Neuronal stem cell (in vitro differentiated cells): Measurements from ENCODE around the gene PRICKLE2.

Experiments
- DNase-seq: peaks from one replicate; pipeline ENCODE4 v3.0.0-alpha.2; 2013; ENCODE audit warnings: low spot score
- H2AFZ ChIP-seq: one replicate; pipeline ENCODE4 v1.6.1; 2013; ENCODE audit warnings: mild to moderate bottlenecking, low read length, inconsistent platforms
- H2AK5ac ChIP-seq: 2 replicates; pipeline ENCODE4 v1.6.1; 2013; ENCODE audit warnings: low read depth, mild to moderate bottlenecking, inconsistent platforms, low read length, moderate library complexity, mixed read lengths
- H2BK120ac ChIP-seq: 2 replicates; pipeline ENCODE4 v1.6.1; 2013; ENCODE audit warnings: low read depth, mild to moderate bottlenecking, inconsistent platforms, low read length, moderate library complexity, mixed read lengths
- H2BK12ac ChIP-seq: one replicate; pipeline ENCODE4 v1.6.1; 2013; ENCODE audit warnings: low read length, inconsistent platforms
- H2BK15ac ChIP-seq: 2 replicates; pipeline ENCODE4 v1.6.1; 2013; ENCODE audit warnings: mild to moderate bottlenecking, low read length, inconsistent platforms, mixed read lengths
- H2BK5ac ChIP-seq: one replicate; pipeline ENCODE4 v1.6.1; 2013; ENCODE audit warnings: inconsistent platforms, mild to moderate bottlenecking, low read length, moderate library complexity
- H3K14ac ChIP-seq: one replicate; pipeline ENCODE4 v1.6.1; 2013; ENCODE audit warnings: low read length, inconsistent platforms
- H3K18ac ChIP-seq: 2 replicates; pipeline ENCODE4 v1.6.1; 2013; ENCODE audit warnings: low read length, inconsistent platforms
- H3K23ac ChIP-seq: 2 replicates; pipeline ENCODE4 v1.6.1; 2013; ENCODE audit warnings: low read depth, mild to moderate bottlenecking, mixed read lengths, low read length, inconsistent platforms; ENCODE audit not compliant: poor library complexity
- H3K27ac ChIP-seq: replicated peaks from 3 replicates; pipeline ENCODE4 v1.5.1; 2013; ENCODE audit warnings: low read length, inconsistent platforms
- H3K27me3 ChIP-seq, 3 experiments: 2 replicates each; pipeline ENCODE4 v1.6.1; 2013; ENCODE audit warnings: low read length in 3 of 3, mild to moderate bottlenecking in 2 of 3, inconsistent platforms in 1 of 3, low read depth in 1 of 3, mixed read lengths in 1 of 3, moderate library complexity in 1 of 3; ENCODE audit not compliant: control insufficient read depth in 3 of 3, insufficient read depth in 3 of 3
- H3K36me3 ChIP-seq, 2 donors: replicated peaks in 1 of 2; 2 replicates each; pipeline ENCODE4 v1.6.1; 2013; ENCODE audit warnings: low read length in 2 of 2; ENCODE audit not compliant: control insufficient read depth in 2 of 2, insufficient read depth in 2 of 2
- H3K4ac ChIP-seq: 2 replicates; pipeline ENCODE4 v1.6.1; 2013; ENCODE audit warnings: inconsistent platforms, mild to moderate bottlenecking, low read length, moderate library complexity
- H3K4me1 ChIP-seq, 2 donors: 1 replicate in 1 of 2; 2 replicates in 1 of 2; pipeline ENCODE4 v1.6.1; 2013; ENCODE audit warnings: low read length in 2 of 2, low read depth in 1 of 2; ENCODE audit not compliant: control insufficient read depth in 2 of 2, insufficient read depth in 1 of 2
- H3K4me2 ChIP-seq: one replicate; pipeline ENCODE4 v1.6.1; 2013; ENCODE audit warnings: mild to moderate bottlenecking, low read length, inconsistent platforms; ENCODE audit not compliant: insufficient read depth, poor library complexity, severe bottlenecking
- H3K4me3 ChIP-seq, 2 donors: 2 replicates each; pipeline ENCODE4 v1.5.1; 2013; ENCODE audit warnings: low read length in 2 of 2, mild to moderate bottlenecking in 2 of 2, inconsistent platforms in 1 of 2, moderate library complexity in 1 of 2
- H3K79me1 ChIP-seq: one replicate; pipeline ENCODE4 v1.6.1; 2013; ENCODE audit warnings: low read depth, mild to moderate bottlenecking, inconsistent platforms, low read length, moderate library complexity
- H3K9ac ChIP-seq: one replicate; pipeline ENCODE4 v1.6.1; 2013; ENCODE audit warnings: mild to moderate bottlenecking, low read depth, low read length, inconsistent platforms; ENCODE audit not compliant: poor library complexity
- H3K9me3 ChIP-seq, 2 donors: replicated peaks in 1 of 2; 2 replicates each; pipeline versions ENCODE3 to v1.6.1; 2013; ENCODE audit warnings: low read length in 2 of 2, mild to moderate bottlenecking in 2 of 2, inconsistent platforms in 1 of 2, low read depth in 1 of 2, mixed read lengths in 1 of 2, moderate library complexity in 1 of 2; ENCODE audit not compliant: control insufficient read depth in 2 of 2, insufficient read depth in 1 of 2
- H4K8ac ChIP-seq: one replicate; pipeline ENCODE4 v1.6.1; 2013; ENCODE audit warnings: low read depth, mild to moderate bottlenecking, inconsistent platforms, low read length, moderate library complexity
- H4K91ac ChIP-seq: one replicate; pipeline ENCODE4 v1.6.1; 2013; ENCODE audit warnings: low read length, low read depth, mild to moderate bottlenecking, inconsistent platforms; ENCODE audit not compliant: poor library complexity
- WGBS, 2 donors: extraction: QIAGEN DNeasy Blood & Tissue Kit; methylation state at CpG; one replicate each; pipeline ENCODE4 v1.1.7; 2013; ENCODE audit warnings: missing lambda C conversion rate in 2 of 2, mixed read lengths in 1 of 2; ENCODE audit not compliant: insufficient read length in 2 of 2, insufficient replicate concordance in 1 of 2; ENCODE audit errors: extremely low coverage in 2 of 2; 5-methylcytosine and 5-hydroxymethylcytosine counted together

PRICKLE2 gene

GRCh38 chr3:64054488-64054887 lies 170.8 kb downstream of the PRICKLE2 start:
- Histone ChIP-seq H4K8ac (no peak overlapping the region), H3K4me1 (peaks cover 6 to 8% of the 10 kb centered on the region in 2 donors), H2BK12ac (no peak overlapping the region), H3K27me3 (no peaks in the 10 kb centered on the region), H2AFZ (no peak overlapping the region), H2BK120ac (no peak overlapping the region), H2AK5ac (no peak overlapping the region), H3K4ac (no peak overlapping the region), H4K91ac (no peak overlapping the region), H3K9me3 (no peaks in the 10 kb centered on the region), H2BK15ac (no peak overlapping the region), H3K14ac (no peak overlapping the region), H2BK5ac (no peak overlapping the region), H3K9ac (no peak overlapping the region), H3K4me3 (no peak overlapping the region), H3K27ac (no peak overlapping the region), H3K36me3 (no peaks in the 10 kb centered on the region), H3K18ac (no peak overlapping the region), H3K79me1 (no peaks in the 10 kb centered on the region), H3K23ac (no peak overlapping the region), H3K4me2 (no peak overlapping the region)
- no peak for DNase-seq
- WGBS, 2 donors = no CpG with 5 or more reads among the region's 3 CpGs

GRCh38 chr3:64053581-64053980 lies 171.7 kb downstream of the PRICKLE2 start:
- no peak overlapping the region for H3K14ac ChIP-seq
- no peak overlapping the region for H2BK12ac ChIP-seq
- no CpG with 5 or more reads among the region's 3 CpGs for WGBS, 2 donors
- no peak overlapping the region for H2BK120ac ChIP-seq
- no peak overlapping the region for H2BK15ac ChIP-seq
- no peaks in the 10 kb centered on the region for H3K36me3 ChIP-seq
- no peak overlapping the region for H3K4me2 ChIP-seq
- peaks cover 14 to 16% of the 10 kb centered on the region in 2 donors for H3K4me1 ChIP-seq
- no peak overlapping the region for H4K8ac ChIP-seq
- peak overlapping the region; percentile 11 for H2AFZ ChIP-seq
- no peak overlapping the region for H3K27ac ChIP-seq
- no peak overlapping the region for H2AK5ac ChIP-seq
- H3K79me1 ChIP-seq = no peaks in the 10 kb centered on the region
- no peaks in the 10 kb centered on the region for H3K9me3 ChIP-seq
- H2BK5ac ChIP-seq = no peak overlapping the region
- no peaks in the 10 kb centered on the region for H3K27me3 ChIP-seq
- DNase-seq = no peak
- no peak overlapping the region for H4K91ac ChIP-seq
- H3K4me3 ChIP-seq = no peak overlapping the region
- no peak overlapping the region for H3K18ac ChIP-seq
- H3K4ac ChIP-seq = no peak overlapping the region
- H3K9ac ChIP-seq = no peak overlapping the region
- no peak overlapping the region for H3K23ac ChIP-seq

GRCh38 chr3:64053117-64053516 lies 172.1 kb downstream of the PRICKLE2 start:
- H4K8ac ChIP-seq = no peak overlapping the region
- no peak overlapping the region for H3K4me2 ChIP-seq
- H3K79me1 ChIP-seq = no peaks in the 10 kb centered on the region
- H3K4me3 ChIP-seq = no peak overlapping the region
- no peak overlapping the region for H2AFZ ChIP-seq
- H2AK5ac ChIP-seq = no peak overlapping the region
- H2BK5ac ChIP-seq = no peak overlapping the region
- H2BK120ac ChIP-seq = no peak overlapping the region
- H3K9me3 ChIP-seq = no peaks in the 10 kb centered on the region
- H4K91ac ChIP-seq = no peak overlapping the region
- no peak overlapping the region for H2BK12ac ChIP-seq
- H2BK15ac ChIP-seq = no peak overlapping the region
- no peak overlapping the region for H3K9ac ChIP-seq
- no peak overlapping the region for H3K27ac ChIP-seq
- peaks cover 19 to 21% of the 10 kb centered on the region in 2 donors for H3K4me1 ChIP-seq
- no peak for DNase-seq
- no peaks in the 10 kb centered on the region for H3K36me3 ChIP-seq
- no peak overlapping the region for H3K23ac ChIP-seq
- no peaks in the 10 kb centered on the region for H3K27me3 ChIP-seq
- no peak overlapping the region for H3K14ac ChIP-seq
- H3K4ac ChIP-seq = no peak overlapping the region
- H3K18ac ChIP-seq = no peak overlapping the region

DNA sequence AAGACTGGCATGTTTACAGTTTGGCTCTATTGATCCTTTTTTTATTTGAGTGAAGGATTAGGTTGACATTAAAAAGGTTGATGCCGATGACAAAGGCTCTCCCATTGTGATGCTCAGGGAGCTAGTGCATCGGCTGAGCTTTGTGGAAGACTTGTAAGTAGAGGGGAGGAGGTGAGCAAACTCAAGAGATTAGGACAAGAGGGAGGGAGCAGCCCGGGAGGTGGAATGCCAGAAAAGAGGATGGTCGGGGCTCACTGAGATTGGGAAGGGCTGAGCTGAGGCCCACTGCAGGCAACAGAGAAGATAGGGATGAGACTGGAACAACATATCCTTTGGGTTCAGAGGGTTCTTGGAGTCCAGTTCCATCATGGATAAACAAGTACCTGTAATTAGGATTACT lies 175.4 kb downstream of the PRICKLE2 start:
- Histone ChIP-seq H3K9ac (no peak overlapping the region), H2BK120ac (no peak overlapping the region), H3K4ac (no peak overlapping the region), H3K4me3 (no peak overlapping the region), H3K79me1 (no peaks in the 10 kb centered on the region), H3K18ac (no peak overlapping the region), H3K14ac (no peak overlapping the region), H2AFZ (no peak overlapping the region), H3K27ac (no peak overlapping the region), H3K36me3 (no peaks in the 10 kb centered on the region), H2BK15ac (no peak overlapping the region), H3K4me1 (peaks cover 23 to 27% of the 10 kb centered on the region in 2 donors), H3K27me3 (no peaks in the 10 kb centered on the region), H3K23ac (no peak overlapping the region), H3K9me3 (no peaks in the 10 kb centered on the region), H4K91ac (no peak overlapping the region), H4K8ac (no peak overlapping the region), H2BK12ac (no peak overlapping the region), H3K4me2 (no peak overlapping the region), H2AK5ac (no peak overlapping the region), H2BK5ac (no peak overlapping the region)
- WGBS, 2 donors = no CpG with 5 or more reads among the region's 4 CpGs
- DNase-seq = peak; percentile 30
